GM18505 (cell line): ENCODE data around the gene ABLIM3.

Experiments used
- ATAC-seq: cut with Tn5 transposase; IDR thresholded peaks from one replicate; pipeline ENCODE4 v1.9.1; 2021; ENCODE audit not compliant: unreplicated experiment
- POLR2A ChIP-seq: IDR thresholded peaks from 4 replicates; pipeline ENCODE4 v1.6.1; 2011; ENCODE audit warnings: borderline replicate concordance; ENCODE audit not compliant: insufficient read depth, insufficient read length; ENCODE audit errors: extremely low read depth

Gene ABLIM3

DNA sequence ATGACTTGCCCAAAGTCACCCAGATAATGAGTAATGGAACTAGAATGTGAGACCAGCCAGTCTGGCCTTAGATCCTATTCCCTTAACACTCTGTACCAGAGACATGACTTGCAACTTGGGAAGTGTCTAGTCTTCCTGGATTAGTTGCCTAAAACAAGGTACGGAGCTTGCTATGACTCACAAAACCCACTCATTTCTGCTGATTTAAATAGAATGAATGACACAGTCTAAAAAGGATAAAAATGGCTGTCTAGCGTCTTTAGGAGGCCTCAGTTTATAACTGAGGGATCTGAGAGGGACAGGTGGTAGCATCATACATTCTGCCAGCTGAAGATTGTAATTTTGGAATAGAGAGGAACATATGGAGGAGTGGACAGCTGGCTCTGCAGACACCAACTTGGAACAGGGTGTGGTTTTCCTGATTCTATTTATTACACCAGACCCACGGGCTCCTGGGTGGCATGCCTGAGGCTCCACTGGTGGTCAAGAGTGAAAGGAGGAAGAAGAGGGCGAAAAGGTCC is 62.7 kb downstream of the ABLIM3 start:
- ATAC-seq: no peak
- TF ChIP-seq POLR2A: no peak

DNA sequence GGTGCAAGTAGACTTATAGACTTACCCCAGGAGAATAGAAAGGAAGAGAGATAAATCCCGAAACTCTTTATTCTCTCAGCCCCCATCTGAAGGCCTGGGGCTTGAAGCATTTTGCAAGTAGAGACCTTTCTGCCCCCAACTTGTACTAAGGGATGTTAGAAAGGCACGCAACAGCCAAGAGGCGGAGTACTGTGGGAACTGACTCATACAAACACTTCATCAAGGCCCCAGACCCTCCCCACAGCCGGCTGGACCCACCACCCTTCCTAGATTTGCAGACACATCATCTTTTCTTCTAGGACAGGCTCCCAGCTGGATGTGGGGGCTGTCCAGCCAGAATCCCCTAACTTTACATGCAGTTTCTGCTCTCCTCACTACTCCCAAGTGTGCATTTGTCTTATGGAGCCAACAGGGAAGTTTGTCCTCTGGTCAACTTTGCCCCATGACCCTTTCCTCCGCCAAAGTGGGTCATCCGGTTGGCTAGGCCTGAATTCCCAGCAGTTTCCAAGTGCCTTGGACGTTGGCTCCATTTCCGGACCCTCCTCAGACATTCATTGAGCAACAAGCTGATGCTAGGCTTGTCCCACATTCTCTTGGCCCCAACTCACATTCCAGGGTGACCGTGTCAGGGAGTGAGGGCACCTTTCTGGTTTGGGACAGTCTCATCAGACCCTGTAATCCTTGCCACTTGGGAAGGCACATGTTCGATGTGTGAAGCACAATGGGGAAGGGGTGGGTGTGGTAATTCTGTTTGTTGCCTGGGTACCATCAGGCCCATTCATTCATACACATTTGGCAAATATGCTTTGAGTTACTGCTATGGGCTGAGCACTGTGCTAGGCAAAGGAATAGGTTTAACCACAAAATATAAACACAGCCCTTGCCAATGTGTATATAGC is 64.6 kb downstream of the ABLIM3 start:
- no peak for TF ChIP-seq POLR2A
- ATAC-seq: no peak

DNA sequence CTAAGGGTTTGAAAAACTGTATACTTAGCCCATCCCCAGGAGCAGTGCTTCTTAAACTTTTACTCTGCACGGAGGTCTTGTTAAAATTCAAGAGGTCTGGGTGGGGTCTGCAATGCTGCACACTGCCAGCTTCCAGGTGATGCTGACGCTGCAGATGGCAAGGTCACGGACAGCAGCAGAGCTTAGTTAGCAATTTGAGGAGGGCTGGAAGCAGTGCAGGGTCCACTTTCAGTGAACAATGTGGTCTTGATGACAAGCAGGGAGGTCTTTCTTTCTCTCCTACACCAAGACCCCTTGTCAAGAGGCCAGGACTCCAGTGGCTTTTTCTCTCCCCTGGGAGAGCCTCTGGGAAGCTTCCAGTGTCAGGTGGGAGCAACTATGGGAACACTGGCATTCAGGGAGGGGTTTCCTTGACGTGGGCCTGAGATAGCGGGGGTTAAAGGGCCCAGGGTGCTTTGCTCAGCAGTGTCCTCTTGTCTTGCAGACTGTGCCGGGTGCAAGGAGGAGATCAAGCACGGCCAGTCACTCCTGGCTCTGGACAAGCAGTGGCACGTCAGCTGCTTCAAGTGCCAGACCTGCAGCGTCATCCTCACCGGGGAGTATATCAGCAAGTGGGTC is 65.3 kb downstream of the ABLIM3 start:
- no peak for ATAC-seq
- no peak for TF ChIP-seq POLR2A

DNA sequence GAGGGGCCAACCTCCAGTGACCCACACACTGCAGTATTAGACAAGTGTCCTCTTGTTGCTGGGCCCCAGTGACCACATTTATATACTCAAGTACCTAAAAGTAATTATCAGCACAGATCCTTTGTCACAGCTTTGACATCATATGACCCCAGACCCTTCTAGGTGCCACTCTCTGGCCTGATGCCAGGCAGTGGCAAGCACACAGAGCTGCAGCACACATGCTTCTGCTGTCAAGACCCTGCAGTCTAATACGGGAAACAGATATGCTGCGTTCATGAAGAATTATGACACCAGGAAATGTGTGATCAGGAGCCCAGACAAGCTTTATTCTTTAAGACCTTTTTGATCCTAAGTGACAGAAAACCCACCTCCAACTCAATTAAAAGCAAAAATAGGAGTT is 66.5 kb downstream of the ABLIM3 start:
- TF ChIP-seq POLR2A: no peak
- no peak for ATAC-seq

DNA sequence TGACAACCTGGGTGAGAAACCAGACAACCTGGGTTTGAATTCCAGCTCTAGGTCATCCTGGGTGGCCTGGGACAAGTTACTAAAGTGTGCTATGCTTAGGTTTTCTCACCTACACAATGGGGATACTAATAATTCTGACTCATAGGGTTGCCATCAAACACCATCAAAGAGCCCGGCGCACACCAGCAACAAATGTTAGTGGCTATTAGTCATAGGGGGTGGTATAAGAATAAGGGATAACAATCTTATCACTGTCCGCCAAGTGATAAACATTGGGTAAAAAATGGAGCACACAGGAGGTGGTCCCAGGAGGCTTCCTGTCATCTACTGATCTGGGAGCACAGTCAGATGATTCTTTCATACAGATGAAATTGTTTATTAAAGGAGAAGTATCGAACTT is 68.9 kb downstream of the ABLIM3 start:
- ATAC-seq: no peak
- TF ChIP-seq POLR2A: no peak

DNA sequence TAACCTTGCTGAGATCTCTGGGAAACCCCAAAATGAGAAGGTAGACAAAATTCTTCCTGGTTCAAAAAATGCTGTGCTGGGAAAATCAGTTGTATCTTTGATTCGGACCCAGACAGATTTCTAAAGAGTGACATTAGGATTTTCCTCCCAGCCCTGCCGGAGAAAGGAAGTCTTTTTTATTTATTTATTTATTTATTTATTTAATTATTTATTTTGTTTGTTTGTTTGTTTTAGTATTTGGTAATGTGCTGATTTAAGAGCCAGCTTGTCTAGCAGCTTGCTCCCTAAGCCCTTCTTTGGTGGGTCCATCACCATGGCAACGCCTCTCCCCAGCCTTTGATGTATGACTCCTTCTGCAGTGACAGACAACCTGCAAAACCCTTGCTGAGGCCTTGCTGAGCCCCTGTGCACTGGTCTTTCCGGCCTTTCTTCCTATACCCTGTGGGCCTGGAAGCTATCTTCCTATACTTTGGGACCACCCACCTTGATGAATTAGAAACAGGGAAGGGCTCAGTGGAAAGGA is 69.7 kb downstream of the ABLIM3 start:
- no peak for ATAC-seq
- no peak for TF ChIP-seq POLR2A

DNA sequence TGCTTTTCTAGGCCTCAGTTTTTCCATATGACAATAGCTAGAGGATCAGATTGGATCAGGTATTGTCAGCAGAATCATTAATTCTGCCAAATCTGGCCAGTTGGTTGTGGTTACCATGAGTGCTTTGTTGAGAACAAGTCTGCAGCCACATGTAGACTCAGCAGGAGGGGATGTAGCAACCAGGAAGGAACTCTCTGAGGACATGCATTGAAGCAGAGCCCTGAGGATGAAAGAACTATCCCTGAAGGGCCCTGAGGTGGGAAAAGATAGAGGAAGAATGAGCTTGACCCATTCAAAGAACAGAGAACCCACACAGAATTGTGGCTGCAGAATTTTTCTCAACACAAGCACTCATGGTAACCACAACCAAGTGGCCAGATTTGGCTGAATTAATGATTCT is 70.3 kb downstream of the ABLIM3 start:
- no peak for ATAC-seq
- no peak for TF ChIP-seq POLR2A

DNA sequence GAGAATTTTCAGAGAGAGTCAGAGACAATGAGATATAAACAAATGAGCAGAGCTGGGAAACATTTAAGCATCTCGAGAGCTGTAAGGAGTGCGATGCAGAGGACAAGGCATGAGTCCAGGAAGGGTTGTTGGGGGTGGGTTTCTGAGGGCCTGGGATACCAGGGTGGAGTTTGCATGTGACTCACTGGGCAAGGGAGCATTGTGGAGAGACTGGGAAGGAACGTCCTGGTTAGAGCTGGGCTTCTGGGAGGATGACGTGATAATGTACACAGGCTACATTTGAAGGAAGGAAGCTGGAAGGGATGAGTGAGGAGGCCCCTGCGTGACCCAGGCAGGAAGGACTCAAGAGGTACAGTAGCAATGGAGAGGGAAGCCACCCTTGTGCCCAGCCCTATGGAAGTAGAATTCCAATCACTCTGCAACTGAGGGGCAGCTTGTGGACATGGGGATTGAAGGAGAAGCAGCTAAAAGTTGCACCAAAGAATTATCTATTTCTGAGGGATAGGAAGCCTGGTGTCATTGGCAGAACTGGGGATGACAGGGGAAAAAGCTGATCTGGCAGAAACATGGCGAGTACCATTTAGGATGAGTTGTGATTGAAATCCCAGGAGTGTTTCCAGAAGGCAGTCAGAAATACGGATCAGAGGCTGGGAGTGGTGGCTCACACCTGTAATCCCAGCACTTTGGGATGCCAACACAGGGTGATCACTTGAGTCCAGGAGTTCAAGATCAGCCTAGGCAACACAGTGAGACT is 71.1 kb downstream of the ABLIM3 start:
- no peak for ATAC-seq
- no peak for TF ChIP-seq POLR2A

DNA sequence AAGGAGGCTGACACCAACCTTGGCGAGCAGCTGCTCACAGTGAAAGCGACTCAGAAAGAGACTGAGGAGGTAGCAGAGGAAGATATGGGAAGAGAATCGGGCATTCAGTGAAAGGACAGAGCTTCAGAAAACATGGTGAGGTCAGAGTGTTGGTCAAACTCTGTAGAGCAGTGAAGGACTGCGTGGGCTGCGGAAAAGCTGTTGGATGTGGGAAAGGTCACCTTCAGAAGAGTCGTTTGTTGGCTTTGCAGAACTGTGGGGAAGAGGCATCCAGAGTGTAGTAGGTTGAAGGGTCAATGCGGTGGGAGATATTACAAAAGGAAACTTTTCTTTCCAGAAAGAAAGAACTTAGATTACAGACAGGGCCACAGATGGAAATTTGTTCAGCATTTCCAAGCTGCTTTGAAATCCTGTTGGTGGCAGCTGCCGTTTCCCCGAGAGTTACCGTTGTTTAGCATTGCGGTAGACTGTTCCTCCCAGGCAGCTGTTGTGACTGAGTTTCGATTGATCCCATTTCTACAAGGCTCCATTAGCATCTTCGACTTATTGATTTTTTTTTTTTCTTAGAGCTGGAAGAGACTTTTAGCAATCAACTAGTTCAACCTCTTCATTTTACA is 72.1 kb downstream of the ABLIM3 start:
- no peak for ATAC-seq
- no peak for TF ChIP-seq POLR2A

DNA sequence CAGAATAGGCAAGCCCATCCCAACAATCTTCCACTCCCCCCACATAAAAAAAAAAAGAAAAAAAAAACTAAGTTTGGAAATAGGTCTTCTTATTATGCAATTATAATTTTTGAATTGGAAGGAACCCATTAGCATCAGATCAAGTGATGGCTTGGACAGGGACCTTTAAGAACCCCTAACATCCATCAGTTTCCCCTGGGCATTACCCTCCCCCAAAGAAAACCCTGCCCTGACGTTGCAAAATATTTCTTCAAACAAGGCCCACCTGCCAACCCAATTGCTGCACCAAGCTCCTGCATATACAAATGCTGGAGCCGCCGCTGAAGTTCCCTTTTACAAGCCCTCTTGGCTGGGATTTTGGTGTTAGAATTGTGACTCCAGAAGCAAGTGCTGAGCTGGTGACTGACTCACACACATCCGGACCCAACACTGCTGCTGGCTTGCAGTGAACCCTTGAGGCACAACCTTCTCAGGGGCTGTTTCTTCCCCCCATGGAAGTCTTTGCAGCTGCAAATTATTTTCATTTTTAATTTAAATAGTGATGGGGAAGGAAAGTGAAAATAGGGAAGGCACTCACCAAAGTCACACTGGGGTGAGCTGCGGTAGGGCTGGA is 74.3 kb downstream of the ABLIM3 start:
- TF ChIP-seq POLR2A: no peak
- no peak for ATAC-seq

DNA sequence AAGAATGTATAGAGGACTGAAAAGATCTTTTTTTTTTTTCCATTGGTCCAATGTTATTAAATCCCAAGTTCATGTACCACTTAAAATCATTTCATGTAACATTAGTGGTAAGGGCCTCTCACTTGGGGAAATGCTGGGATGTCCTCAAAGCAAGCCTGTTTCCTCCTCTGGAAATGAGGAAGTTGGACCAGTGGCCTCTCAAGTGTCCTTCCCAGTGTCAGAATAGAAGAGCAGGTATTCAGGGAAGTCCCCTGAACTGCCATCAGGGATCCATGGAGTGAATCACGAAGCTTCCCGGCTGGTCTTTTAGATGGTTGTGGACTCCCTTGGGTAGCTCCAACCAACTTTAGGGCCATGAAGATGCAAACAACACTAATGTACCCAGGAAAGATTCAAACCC is 75.2 kb downstream of the ABLIM3 start:
- no peak for TF ChIP-seq POLR2A
- ATAC-seq: no peak

DNA sequence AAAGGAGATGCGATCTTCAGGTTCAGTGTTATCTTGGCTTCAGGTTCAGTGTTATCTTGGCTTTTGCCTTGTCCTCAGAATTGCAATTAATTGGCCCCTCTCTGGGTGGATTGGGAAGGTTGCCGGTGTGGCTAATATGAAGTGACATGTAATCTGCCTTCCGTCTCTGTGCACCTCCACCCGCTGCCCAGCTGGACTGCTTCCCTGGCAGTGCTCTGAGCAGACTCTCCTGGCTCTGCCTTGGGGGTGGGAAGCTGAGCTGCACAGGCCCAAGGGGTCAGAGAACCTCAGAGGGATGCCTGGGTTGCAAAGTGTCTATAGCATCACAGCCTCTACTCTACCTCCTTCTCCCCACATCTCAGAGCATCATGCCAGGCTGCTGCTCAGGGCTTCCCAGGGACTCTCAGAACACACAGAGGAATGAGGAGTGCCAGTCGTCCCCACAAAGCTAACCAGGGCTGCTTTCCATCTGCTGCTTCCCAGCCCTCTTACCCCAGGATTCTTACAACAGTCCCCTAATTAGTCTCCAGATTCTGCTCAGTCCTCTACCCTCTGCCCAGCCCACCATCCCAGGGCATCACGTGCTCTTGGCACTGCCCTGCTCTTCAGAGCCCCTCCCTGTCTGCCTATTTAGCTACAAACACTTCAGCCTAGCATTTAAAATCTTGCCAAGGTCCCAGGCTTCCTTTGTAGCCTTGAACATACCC is 76.0 kb downstream of the ABLIM3 start:
- no peak for TF ChIP-seq POLR2A
- no peak for ATAC-seq
